Endothelial cell of umbilical vein (primary cell): Measurements from ENCODE around the gene LLGL2. TPM values are rescaled to one million over a fixed set of nuclear protein-coding genes. Genes with fewer than 3 reads are reported as not detected.

Experiments used
- BruUV-seq: library from RNA; stranded (reverse); fragments of 400-500 nt; replicated peaks from 2 replicates; lab custom pipeline; 2021; lab: Mats Ljungman, UMichigan
- CTCF ChIA-PET: fragments of 300-600, 350-600 bp; sonication (Branson Sonifier 250); formaldehyde crosslinking; loops from one replicate; lab custom pipeline; 2021; ENCODE audit warnings: antibody characterized with exemption, inconsistent platforms; lab: Charles Lee
- POLR2A ChIA-PET: fragments of 300-600, 350-600 bp; sonication (Branson Sonifier 250); formaldehyde crosslinking; loops from one replicate; lab custom pipeline; 2021; ENCODE audit warnings: antibody characterized with exemption, inconsistent platforms; lab: Charles Lee
- DNase-seq: peaks from one replicate; pipeline ENCODE4 v3.0.0-alpha.2; 2011; ENCODE audit warnings: low read depth, low spot score
- FAIRE-seq: peaks from 2 replicates; lab custom pipeline; 2011; peaks lifted over from hg19 to GRCh38; lab: Jason Lieb, UNC
- H2AFZ ChIP-seq: 2 replicates; pipeline ENCODE4 v1.6.0; 2012; ENCODE audit warnings: low read depth, low read length, control low read depth, inconsistent platforms
- H3K27ac ChIP-seq: 2 replicates; pipeline ENCODE4 v1.5.1; 2011; ENCODE audit warnings: low read depth, mild to moderate bottlenecking, control low read depth, low read length, moderate library complexity; ENCODE audit not compliant: insufficient read depth
- H3K27me3 ChIP-seq, 2 experiments: 2 replicates each; pipeline versions ENCODE4 v1.6.0 to v1.6.1; 2011; ENCODE audit warnings: low read length in 2 of 2, mixed read lengths in 1 of 2; ENCODE audit not compliant: control insufficient read depth in 2 of 2, insufficient read depth in 2 of 2
- H3K36me3 ChIP-seq, 2 experiments: 2 replicates in 1 of 2; 3 replicates in 1 of 2; pipeline ENCODE4 v1.5.1; 2011; ENCODE audit warnings: low read length in 2 of 2, mild to moderate bottlenecking in 1 of 2, moderate library complexity in 1 of 2; ENCODE audit not compliant: control insufficient read depth in 2 of 2, insufficient read depth in 2 of 2; ENCODE audit errors: extremely low read depth in 1 of 2
- H3K4me1 ChIP-seq: 3 replicates; pipeline ENCODE4 v1.5.1; 2011; ENCODE audit warnings: mild to moderate bottlenecking, low read length; ENCODE audit not compliant: control insufficient read depth, insufficient read depth; ENCODE audit errors: extremely low read depth
- H3K4me2 ChIP-seq: 2 replicates; pipeline ENCODE4 v1.6.1; 2011; ENCODE audit warnings: low read length, control low read depth, mixed read lengths; ENCODE audit not compliant: insufficient read depth
- H3K4me3 ChIP-seq, 3 experiments: fragments of 200-600 bp in 1 of 3; sonication (generic), shearing (Covaris generic) in 1 of 3; replicated peaks in 1 of 3; 2 replicates each; pipeline ENCODE4 v1.5.1; 2011 to 2016; ENCODE audit warnings: control low read depth in 3 of 3, low read length in 3 of 3, mild to moderate bottlenecking in 2 of 3, inconsistent platforms in 1 of 3, low read depth in 1 of 3, moderate library complexity in 1 of 3; ENCODE audit not compliant: insufficient read depth in 1 of 3
- H3K79me2 ChIP-seq: 2 replicates; pipeline ENCODE4 v1.6.0; 2012; ENCODE audit warnings: low read length, inconsistent platforms; ENCODE audit not compliant: control insufficient read depth, insufficient read depth
- H3K9ac ChIP-seq: replicated peaks from 2 replicates; pipeline ENCODE3; 2011; ENCODE audit warnings: low read length, control low read depth; ENCODE audit not compliant: insufficient read depth; ENCODE audit errors: extremely low read depth
- H3K9me1 ChIP-seq: replicated peaks from 3 replicates; pipeline ENCODE4 v1.6.0; 2011; ENCODE audit warnings: mild to moderate bottlenecking, low read length; ENCODE audit not compliant: control insufficient read depth, insufficient read depth; ENCODE audit errors: extremely low read depth
- H3K9me3 ChIP-seq: replicated peaks from 2 replicates; pipeline ENCODE4 v1.5.1; 2012; ENCODE audit warnings: low read length, inconsistent platforms; ENCODE audit not compliant: control insufficient read depth, insufficient read depth
- H4K20me1 ChIP-seq: replicated peaks from 2 replicates; pipeline ENCODE3; 2011; ENCODE audit warnings: mild to moderate bottlenecking, low read length; ENCODE audit not compliant: control insufficient read depth, insufficient read depth; ENCODE audit errors: extremely low read depth
- CTCF ChIP-seq, 2 donors: IDR thresholded peaks; 1 replicate in 1 of 2; 2 replicates in 1 of 2; pipeline ENCODE4 v1.5.1; 2011; ENCODE audit warnings: low read length in 2 of 2, mild to moderate bottlenecking in 2 of 2, moderate library complexity in 2 of 2, control low read depth in 1 of 2, inconsistent platforms in 1 of 2, low read depth in 1 of 2; ENCODE audit not compliant: insufficient read depth in 1 of 2; ENCODE audit errors: extremely low read depth in 1 of 2
- EZH2 ChIP-seq: IDR thresholded peaks from 2 replicates; pipeline ENCODE4 v1.6.1; 2012; ENCODE audit warnings: borderline replicate concordance, low read depth, mild to moderate bottlenecking, moderate library complexity, low read length, inconsistent platforms; ENCODE audit not compliant: severe bottlenecking
- FOS ChIP-seq: IDR thresholded peaks from 2 replicates; pipeline ENCODE4 v1.6.1; 2011; ENCODE audit warnings: mild to moderate bottlenecking, low read length, moderate library complexity, borderline replicate concordance; ENCODE audit not compliant: insufficient read depth
- GATA2 ChIP-seq: IDR thresholded peaks from 2 replicates; pipeline ENCODE4 v1.7.0; 2011; ENCODE audit warnings: low read depth, mild to moderate bottlenecking, moderate library complexity, mixed read lengths, low read length; ENCODE audit not compliant: insufficient read length, insufficient read depth
- JUN ChIP-seq: IDR thresholded peaks from 2 replicates; pipeline ENCODE4 v1.6.1; 2011; ENCODE audit warnings: borderline replicate concordance, low read depth; ENCODE audit not compliant: insufficient read length, insufficient read depth
- MYC ChIP-seq: IDR thresholded peaks from one replicate; pipeline ENCODE4 v1.6.1; 2011; ENCODE audit warnings: mild to moderate bottlenecking, low read depth, low read length
- dilution Hi-C: fragments of 300-500 bp; cut with MboI; formaldehyde crosslinking; loops from one replicate; pipeline ENCODE4 v1.15.0; 2019; ENCODE audit warnings: low sequenced_read_pairs; ENCODE audit not compliant: extremely low pct_ligation_motif_present
- intact Hi-C: fragments of 100-400 bp; cut with micrococcal nuclease; formaldehyde crosslinking; loops from one replicate; pipeline ENCODE4 v1.10.0; 2022
- polyA plus RNA-seq, 4 experiments: library from polyadenylated mRNA; depleted of rRNA in 3 of 4; stranded (reverse) in 3 of 4; unstranded in 1 of 4; fragments of >200 nt; gene quantifications; 2 replicates each; pipeline versions ENCODE4 v1.2.1 to v1.2.3, GENCODE V29; 2011 to 2012; ENCODE audit warnings: missing spikeins in 1 of 4
- total RNA-seq: library from RNA; stranded (reverse); gene quantifications from 2 replicates; pipeline ENCODE4 v1.2.3, GENCODE V29; 2021

Gene LLGL2
- total and polyA plus RNA-seq, 2 donors (not counting 3 experiments of a cell fraction or from before 2014, with no cell fraction given): 5.3 to 5.4 TPM

DNA sequence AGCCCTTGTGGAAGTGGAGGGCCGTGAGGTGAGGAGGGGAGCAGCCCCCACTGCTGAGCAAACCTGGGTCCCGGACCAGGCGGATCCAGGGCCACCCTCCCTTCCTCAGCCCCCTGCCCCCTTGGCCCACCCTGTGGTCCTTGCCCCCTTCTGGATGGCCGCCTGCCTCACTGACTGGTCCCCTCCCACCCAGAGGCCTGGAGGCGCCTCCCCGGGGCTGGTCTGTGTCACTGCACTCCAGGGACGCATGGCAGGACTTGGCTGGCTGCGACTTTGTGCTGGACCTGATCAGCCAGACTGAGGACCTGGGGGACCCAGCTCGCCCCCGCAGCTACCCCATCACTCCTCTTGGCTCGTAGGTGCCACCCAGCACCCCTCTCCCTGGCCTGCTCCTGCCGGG is 88.5 kb downstream of the LLGL2 start:
- no TSS peak for BruUV-seq
- POLR2A ChIA-PET: interaction anchor here (0.7 kb wide), 1 partner anchor 17 kb away, joined by 10 read pairs; no protein-coding TSS in a partner anchor
- Histone ChIP-seq H3K27me3 (no peaks in the 10 kb centered on the region), H4K20me1 (no peaks in the 10 kb centered on the region), H3K9ac (no peak overlapping the region), H3K4me3 (no peak overlapping the region), H3K9me1 (no peaks in the 10 kb centered on the region), H3K27ac (no peak overlapping the region), H3K4me2 (no peak overlapping the region), H3K36me3 (no peaks in the 10 kb centered on the region), H3K4me1 (no peaks in the 10 kb centered on the region), H3K9me3 (no peaks in the 10 kb centered on the region), H3K79me2 (no peaks in the 10 kb centered on the region), H2AFZ (no peak overlapping the region)
- dilution Hi-C loops (no loop called here), intact Hi-C loops (no loop called here)
- CTCF ChIA-PET: interaction anchor here (0.9 to 9.8 kb wide), 3 partner anchors 12 to 134 kb away, joined by 3 to 65 read pairs (median 4); partner anchors contain the start of gene SMIM5
- FAIRE-seq (no peak), DNase-seq (no peak)
- TF ChIP-seq EZH2 (no peak), CTCF (IDR thresholded peaks at IDR 0.05; ENCODE audit: extremely low read depth in 1 of 2, insufficient read depth in 1 of 2, low read depth in 1 of 2, low read length in 2 of 2) (peak in 1 of 2 donors; percentile 9), MYC (no peak), GATA2 (no peak), FOS (no peak), JUN (no peak)
